GM18508 (cell line): ENCODE measurements around the gene TTC3.

Source experiments
- ATAC-seq: cut with Tn5 transposase; IDR thresholded peaks from one replicate; pipeline ENCODE4 v1.9.1; 2021; ENCODE audit warnings: moderate number of reproducible peaks; ENCODE audit not compliant: insufficient read depth, unreplicated experiment

TTC3 gene

GRCh38 chr21:37188825-37189224 is 115.8 kb downstream of the TTC3 start:
- ATAC-seq, result no peak

DNA sequence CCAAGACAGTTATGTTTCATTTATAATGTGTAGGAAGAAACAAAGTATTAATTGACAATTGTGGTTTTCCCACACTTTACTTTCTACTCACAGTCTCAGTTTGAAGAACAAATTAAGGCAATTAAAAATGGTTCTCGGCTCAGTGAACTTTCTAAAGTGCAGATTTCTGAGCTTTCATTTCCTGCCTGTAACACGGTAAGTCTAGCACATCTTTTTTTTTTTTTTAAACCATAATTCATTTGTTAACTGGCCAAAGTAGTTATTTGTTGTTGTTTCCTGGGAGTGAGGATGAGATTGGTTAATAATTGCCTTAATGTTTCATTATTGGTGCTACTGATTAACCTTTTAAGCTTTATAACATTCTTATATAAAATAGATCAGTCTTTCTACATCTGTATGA is 119.0 kb downstream of the TTC3 start:
- ATAC-seq, result no peak

DNA sequence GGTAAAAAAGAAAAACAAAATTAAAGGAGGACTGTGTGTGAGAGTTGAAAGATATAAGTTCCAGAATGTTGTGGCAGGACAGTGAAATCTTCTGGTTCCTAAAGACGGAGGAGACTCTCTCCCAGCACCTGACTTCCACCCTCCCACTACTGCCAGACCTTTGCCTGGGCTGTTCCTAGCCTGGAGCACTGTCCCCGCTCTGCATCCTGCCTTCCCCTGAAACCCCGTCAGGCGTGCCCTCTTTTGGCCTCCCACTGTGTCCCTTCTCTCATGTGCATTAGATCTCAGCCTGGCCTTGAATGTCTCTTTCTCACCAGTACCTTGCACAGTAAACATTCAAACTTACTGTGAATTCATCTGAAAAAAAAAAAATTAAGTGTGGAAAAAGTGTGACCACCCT is 120.0 kb downstream of the TTC3 start:
- no peak for ATAC-seq

- ATAC-seq, result no peak
Observed at GRCh38 chr21:37193676-37194075, 120.6 kb downstream of the TTC3 start.

GRCh38 chr21:37195059-37195458 is 122.0 kb downstream of the TTC3 start:
- ATAC-seq, result no peak

DNA sequence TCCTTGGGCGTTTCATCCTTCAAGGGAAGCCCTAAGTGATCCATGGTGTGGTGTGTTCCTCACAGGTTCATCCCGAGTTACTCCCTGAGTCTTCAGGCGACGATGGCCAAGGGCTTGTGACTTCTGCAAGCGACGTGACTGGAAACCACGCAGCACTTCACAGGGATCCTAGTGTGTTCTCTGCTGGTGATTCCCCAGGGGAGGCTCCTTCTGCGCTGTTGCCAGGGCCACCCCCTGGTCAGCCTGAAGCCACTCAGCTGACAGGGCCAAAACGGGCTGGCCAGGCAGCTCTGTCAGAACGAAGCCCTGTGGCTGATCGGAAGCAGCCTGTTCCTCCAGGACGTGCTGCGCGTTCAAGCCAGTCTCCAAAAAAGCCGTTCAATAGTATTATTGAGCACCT is 122.6 kb downstream of the TTC3 start:
- ATAC-seq, result no peak

GRCh38 chr21:37196847-37197246 is 123.8 kb downstream of the TTC3 start:
- no peak for ATAC-seq

GRCh38 chr21:37197746-37198145 is 124.7 kb downstream of the TTC3 start:
- no peak for ATAC-seq

GRCh38 chr21:37199057-37199924 is 126.2 kb downstream of the TTC3 start:
- ATAC-seq, result no peak

- no peak for ATAC-seq
Observed at GRCh38 chr21:37200641-37201480, 127.8 kb downstream of the TTC3 start.

GRCh38 chr21:37202221-37203110 is 129.4 kb downstream of the TTC3 start:
- no peak for ATAC-seq

DNA sequence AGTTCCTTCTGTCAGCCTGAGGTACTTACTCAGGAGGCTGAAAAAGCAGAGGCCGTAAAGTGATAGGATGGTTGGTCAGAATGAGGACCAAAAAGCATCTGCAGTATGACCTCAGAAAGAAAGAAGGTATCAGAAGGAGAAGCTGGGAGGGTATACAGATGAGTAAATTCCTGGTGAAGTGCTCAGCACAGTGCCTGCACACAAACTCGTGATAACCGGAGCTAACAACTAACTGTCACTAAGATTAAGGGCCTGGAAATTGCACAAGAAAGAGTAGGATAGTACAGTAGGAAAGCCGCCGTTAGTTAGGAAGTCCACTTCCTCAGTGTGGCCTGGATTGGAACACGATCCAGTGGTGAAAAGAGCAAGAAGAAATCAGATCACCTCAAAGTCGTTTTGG is 131.5 kb downstream of the TTC3 start:
- ATAC-seq, result no peak

GRCh38 chr21:37206496-37206895 is 133.4 kb downstream of the TTC3 start:
- ATAC-seq, result no peak

DNA sequence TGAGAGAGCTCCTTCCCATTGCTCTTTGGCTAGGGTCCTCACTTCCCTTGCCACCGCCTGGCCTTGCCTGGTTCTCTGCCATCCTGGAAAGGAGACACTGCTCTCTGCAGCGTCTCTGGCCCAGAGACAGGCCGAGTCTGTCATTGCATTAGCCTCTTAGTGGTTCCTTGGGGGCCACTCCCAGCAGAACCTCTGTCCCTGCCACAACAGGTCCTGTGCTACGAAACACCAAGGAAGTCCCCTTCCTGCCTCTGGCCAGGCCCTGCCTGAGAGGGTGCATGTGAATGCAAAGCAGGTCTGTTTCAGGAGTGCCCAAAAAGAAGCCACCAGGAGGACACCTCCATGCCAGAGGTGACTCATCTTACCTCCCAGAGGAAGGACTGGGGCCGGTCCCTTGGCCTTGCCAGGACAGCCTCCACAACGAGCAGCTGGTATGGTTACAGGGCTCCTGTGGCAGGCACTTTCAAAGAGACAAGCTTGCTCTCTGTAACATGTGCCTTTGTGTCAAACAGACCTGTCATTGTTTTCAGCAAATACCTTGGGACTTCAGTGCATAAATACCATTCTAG is 134.5 kb downstream of the TTC3 start:
- ATAC-seq, result peak; percentile 35

- ATAC-seq, result peak; percentile 34
Observed at GRCh38 chr21:37208056-37208721, 135.1 kb downstream of the TTC3 start.

DNA sequence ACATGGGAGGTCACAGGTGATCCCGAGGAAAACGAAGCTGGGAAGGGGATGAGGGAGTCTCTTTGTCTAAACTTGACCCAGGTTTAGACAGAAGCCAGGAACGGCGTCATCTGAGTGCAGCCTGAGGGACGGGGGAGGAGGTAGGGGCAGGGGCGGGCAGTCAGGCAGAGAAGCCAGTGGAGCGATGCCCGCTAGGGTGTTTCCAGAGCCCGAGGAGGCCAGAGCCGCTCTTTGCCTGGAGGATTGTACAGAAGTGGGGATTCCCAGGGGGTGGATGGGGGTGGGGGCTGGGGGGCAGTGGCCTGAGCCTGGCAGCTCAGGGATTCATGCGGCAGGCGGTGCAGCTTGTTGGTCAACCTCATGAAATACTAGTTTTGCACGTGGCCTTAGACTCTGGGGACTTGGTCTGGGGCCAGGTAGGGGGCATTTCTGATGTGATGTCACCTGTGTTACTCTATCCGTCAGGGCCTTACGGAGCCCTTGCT is 135.7 kb downstream of the TTC3 start:
- ATAC-seq, result no peak

DNA sequence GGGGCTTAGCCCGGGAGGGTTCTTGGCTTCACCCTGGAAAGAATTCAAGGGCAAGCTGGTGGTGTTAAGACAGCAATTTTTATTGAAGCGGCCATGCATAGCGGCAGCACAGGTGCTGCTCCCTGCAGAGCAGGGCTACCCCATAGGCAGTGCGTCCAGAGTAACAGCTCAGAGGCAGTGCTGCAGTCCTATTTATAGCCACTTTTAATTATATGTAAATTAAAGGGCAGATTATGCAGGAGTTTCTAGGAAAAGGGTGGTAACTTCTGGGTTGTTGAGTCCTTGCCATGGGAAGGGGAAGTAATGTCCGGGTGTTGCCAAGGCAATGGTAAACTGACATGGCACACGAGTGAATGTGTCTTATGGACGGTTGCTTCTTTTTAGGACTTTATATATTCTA is 137.1 kb downstream of the TTC3 start:
- no peak for ATAC-seq

DNA sequence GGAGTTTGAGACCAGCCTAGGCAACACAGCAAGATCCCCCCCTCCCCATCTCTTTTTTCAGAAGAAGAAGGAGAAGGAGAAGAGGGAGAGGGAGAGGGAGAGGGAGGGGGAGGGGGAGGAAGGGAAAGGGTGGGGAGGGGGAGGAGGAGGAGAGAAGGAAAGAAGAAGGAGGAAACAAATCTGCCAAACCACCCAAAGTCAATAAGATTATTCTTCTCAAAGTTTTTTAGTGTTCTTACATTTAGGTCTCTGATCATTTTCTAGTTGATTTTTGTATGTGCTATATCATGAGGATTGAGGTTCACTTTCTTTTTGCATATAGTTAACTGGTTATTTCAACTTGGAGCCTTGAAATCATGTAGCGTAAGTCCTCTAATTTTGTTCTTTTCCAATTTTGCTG is 137.7 kb downstream of the TTC3 start:
- no peak for ATAC-seq

GRCh38 chr21:37214952-37215351 is 141.9 kb downstream of the TTC3 start:
- ATAC-seq, result no peak
